Retinal pigment epithelial cell (primary cell): ENCODE data around the gene ATRNL1.

Experiments
- DNase-seq: peaks from one replicate; pipeline ENCODE4 v3.0.0-alpha.2; 2010; ENCODE audit warnings: low read depth
- H3K4me3 ChIP-seq: 2 replicates; pipeline ENCODE4 v1.5.1; 2011; ENCODE audit warnings: mild to moderate bottlenecking, low read length, control low read depth, moderate library complexity
- TF ChIP-seq, protein P1 (sequence below): conservative IDR thresholded peaks from 2 replicates; pipeline ENCODE4 v1.5.1; 2011; ENCODE audit warnings: low read depth, low read length, control low read depth, inconsistent platforms

Gene ATRNL1

DNA sequence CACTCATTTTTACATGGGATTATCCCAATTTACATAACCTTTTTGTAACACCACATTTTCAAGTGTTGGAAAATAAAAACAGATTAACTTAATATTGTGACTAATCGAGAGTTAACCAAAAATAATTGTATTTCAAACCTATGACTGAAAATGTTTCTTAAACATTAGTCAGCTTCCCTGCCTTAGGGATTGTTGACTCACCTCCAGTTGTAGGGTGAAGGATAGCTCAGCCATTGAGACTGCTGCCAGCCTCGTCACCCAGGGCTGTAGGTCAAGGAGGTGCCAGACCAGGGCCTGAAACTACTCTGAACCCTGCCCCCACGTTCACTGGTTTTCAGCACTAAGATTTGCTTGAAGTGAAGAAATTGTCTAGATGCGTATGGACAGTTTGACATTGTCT lies 828.6 kb downstream of the ATRNL1 start:
- no peak for DNase-seq

DNA sequence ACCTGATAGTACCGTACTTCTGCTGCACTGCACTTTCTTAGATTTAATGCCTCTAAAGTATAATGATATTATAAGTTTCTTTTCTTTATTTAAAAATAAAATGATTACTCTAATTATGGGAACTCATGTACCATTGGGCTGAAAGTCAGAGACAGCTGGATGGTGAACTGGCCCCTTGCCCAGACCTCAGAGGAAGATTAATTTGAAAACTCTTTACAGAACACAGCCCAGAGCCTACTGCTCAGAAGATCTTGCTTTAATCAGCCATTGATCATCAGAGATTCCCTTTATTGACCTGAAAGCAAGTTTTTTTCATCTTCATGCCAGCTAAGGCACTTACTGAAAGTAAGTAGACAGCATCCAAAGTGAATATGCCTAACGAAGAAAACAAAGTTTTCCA lies 838.1 kb downstream of the ATRNL1 start:
- no peak for DNase-seq
- TF ChIP-seq, protein P1, sequence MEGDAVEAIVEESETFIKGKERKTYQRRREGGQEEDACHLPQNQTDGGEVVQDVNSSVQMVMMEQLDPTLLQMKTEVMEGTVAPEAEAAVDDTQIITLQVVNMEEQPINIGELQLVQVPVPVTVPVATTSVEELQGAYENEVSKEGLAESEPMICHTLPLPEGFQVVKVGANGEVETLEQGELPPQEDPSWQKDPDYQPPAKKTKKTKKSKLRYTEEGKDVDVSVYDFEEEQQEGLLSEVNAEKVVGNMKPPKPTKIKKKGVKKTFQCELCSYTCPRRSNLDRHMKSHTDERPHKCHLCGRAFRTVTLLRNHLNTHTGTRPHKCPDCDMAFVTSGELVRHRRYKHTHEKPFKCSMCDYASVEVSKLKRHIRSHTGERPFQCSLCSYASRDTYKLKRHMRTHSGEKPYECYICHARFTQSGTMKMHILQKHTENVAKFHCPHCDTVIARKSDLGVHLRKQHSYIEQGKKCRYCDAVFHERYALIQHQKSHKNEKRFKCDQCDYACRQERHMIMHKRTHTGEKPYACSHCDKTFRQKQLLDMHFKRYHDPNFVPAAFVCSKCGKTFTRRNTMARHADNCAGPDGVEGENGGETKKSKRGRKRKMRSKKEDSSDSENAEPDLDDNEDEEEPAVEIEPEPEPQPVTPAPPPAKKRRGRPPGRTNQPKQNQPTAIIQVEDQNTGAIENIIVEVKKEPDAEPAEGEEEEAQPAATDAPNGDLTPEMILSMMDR = no peak
- no peak overlapping the region for H3K4me3 ChIP-seq

More for the DNA sequence above, 828.6 kb downstream of the ATRNL1 start:
- H3K4me3 ChIP-seq = no peak overlapping the region
- TF ChIP-seq, protein P1 = no peak

DNA sequence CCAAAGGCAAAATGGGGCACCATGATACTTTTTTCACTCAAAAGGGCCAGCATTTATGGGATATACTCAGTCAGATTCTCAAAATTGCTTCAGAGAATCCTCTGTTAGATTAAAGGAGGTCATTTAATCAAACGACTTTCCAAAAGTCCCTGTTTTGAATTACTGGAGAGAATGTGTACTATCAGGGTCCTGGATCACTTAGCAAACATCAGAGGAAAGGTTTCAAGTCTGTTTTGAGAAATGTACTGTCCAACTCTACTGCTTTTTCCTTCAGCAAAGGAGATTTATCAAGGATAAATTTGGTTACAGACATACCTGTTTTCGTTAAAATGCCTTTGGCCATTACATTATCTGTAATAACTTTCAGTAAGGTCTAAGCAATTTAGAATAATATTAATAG lies 838.9 kb downstream of the ATRNL1 start:
- no peak overlapping the region for H3K4me3 ChIP-seq
- TF ChIP-seq, protein P1 = no peak
- no peak for DNase-seq

DNA sequence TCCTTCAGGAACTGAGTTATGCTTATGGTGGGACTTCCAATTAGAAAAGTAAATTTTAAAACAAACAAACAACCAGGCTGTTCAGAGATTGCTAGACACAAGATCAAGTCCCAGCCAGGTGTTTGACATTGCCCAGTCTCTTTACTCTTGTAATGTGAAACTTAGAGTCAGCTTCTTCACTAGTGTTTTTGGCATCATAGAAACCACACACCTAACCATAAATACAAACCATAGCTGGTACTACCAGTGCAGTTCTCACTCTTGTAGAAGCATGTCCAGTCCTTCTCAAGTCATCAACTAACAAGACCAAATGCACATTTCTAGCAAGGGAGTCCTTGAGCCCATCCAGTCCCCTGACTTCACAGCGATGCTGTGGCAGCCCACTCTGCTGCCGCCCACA lies 839.9 kb downstream of the ATRNL1 start:
- DNase-seq = no peak
- H3K4me3 ChIP-seq = no peak overlapping the region
- TF ChIP-seq, protein P1 = no peak

DNA sequence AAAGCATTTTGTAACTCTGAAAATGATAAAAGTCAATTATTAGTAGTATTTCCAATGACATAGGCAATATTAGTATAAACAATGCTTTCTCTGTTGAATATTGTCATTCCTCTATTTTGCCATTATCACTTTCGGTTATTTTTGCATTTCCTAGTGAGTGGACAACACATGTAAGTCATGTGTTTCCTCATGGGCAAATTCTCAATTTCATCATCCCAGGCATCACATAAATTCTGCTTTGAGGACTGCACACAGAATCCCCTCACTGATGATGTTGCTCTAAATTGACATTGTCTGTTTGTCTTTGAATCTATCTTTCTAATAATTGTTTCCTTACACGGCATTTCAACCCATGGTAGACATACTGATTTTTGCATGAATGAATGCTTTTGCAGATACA lies 842.6 kb downstream of the ATRNL1 start:
- TF ChIP-seq, protein P1 = no peak
- no peak overlapping the region for H3K4me3 ChIP-seq
- no peak for DNase-seq

DNA sequence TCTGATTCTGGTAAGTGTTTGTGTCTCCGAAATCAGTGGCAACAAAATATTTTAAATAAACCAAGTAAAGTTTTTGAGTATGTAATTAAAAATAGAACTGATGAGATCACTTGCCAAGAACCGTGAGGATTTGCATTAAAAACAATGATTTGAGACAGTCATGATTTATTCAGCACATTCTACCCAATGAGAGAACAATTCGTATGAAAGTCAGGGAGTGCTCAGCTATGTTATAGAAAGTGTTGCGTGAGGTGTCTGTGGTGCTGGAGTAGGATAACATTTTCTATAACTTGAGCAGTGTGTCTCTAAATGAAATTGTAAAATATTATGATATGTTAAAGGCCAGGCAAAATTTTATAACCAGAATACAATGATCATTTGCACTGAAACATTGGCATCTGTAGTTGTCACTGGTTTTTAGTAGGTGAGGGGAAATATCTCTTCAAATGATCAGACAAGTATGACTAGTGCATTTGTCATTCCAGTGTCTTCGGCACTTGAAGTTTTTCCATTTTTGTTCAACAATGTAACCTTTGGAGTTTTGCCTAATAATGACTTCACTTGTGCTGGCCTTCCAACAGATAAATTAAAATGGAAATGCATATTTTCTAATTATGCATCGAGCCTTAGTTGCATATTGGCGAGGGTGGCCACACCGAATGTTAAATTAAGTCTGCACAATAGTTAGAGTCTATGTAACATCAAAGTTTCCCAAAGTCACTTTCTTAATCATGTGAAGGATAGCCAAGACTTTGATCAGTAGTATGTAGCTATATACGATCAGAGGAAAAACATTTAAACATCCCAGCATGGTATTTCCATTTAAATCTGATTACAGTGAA lies 844.0 kb downstream of the ATRNL1 start:
- TF ChIP-seq, protein P1 = no peak
- H3K4me3 ChIP-seq = no peak overlapping the region
- DNase-seq = no peak

DNA sequence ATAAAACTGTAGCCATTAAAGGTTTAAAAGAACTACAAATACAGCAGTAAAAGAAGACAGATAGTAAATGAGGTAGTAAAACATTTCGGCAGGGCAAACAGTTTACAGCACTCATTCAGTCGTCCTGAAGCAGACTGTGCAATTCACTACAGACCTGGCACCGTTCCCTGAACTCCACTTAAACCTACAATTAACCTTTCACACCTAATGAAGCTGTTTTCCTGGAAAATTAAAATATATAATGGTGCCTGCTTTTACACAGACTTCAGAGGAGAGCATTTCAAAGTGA lies 844.5 kb downstream of the ATRNL1 start:
- no peak overlapping the region for H3K4me3 ChIP-seq
- no peak for DNase-seq
- TF ChIP-seq, protein P1 = no peak
